Muscle layer of duodenum (tissue), 2 donors: ENCODE measurements around the gene NPAS2.

Experiments
- H3K27ac ChIP-seq: one replicate; pipeline ENCODE4 v1.7.0; 2013; ENCODE audit warnings: mild to moderate bottlenecking, low read length
- H3K27me3 ChIP-seq: one replicate; pipeline ENCODE4 v1.7.0; 2013; ENCODE audit warnings: low read depth, mild to moderate bottlenecking, control low read depth, low read length
- H3K36me3 ChIP-seq, 2 donors: one replicate each; pipeline ENCODE4 v1.7.0; 2013; ENCODE audit warnings: low read length in 2 of 2, control low read depth in 1 of 2, mild to moderate bottlenecking in 1 of 2; ENCODE audit not compliant: insufficient read depth in 2 of 2, control insufficient read depth in 1 of 2
- H3K4me1 ChIP-seq, 2 donors: one replicate each; pipeline ENCODE4 v1.7.0; 2013; ENCODE audit warnings: low read length in 2 of 2, mild to moderate bottlenecking in 2 of 2, control low read depth in 1 of 2, moderate library complexity in 1 of 2; ENCODE audit not compliant: insufficient read depth in 2 of 2, control insufficient read depth in 1 of 2
- H3K4me3 ChIP-seq, 2 donors: one replicate each; pipeline ENCODE4 v1.7.0; 2013; ENCODE audit warnings: low read length in 2 of 2, low read depth in 1 of 2, mild to moderate bottlenecking in 1 of 2
- H3K9me3 ChIP-seq, 2 donors: one replicate each; pipeline ENCODE4 v1.7.0; 2013; ENCODE audit warnings: low read length in 2 of 2, control low read depth in 1 of 2, mild to moderate bottlenecking in 1 of 2; ENCODE audit not compliant: control insufficient read depth in 1 of 2
- donor health status: healthy.

The NPAS2 gene

DNA sequence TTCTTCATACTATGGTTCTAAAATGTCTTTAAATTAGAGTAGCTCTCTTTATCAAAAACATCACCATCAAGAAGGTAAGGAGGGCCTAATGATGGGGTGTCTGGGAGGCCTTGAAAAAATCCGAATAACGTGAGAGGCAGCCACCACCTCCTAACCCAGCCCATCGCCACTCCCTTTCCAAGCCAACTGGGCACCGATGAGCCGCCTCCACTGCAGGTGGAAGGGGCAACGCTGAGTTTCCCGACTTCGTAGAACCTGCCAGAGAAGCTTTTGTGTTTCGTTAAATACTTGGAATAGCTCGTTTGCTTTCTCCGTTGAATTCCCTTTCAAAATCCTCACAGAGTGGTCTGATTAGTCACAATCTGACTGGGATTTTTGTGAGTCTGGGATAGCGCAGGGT lies 160.1 kb downstream of the NPAS2 start:
- no peaks in the 10 kb centered on the region for H3K9me3 ChIP-seq
- H3K4me1 ChIP-seq, result peaks cover 0 to 11% of the 10 kb centered on the region in 2 donors
- peaks cover 4 to 7% of the 10 kb centered on the region in 2 donors for H3K36me3 ChIP-seq
- no peaks in the 10 kb centered on the region for H3K27me3 ChIP-seq
- H3K4me3 ChIP-seq, result no peak overlapping the region
- no peak overlapping the region for H3K27ac ChIP-seq

DNA sequence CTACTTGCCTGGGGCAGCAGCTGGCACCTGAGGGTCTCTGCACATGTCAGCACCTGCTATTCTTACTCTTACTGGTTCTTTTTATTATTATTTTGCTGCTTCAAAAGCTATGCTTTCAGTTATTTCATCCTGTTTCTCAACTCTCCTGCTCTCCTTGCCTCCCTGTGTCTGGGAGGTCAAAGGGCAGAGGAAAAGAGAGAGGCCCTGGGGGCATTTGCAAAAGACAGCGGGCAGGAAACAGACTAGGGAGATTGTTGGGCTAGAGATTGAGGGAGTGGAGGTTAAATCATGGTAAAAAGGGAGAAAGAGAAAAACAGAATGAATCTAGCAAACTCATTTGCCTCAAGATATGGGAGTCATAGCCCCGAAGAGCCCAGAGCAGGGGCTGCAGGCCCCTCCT lies 161.1 kb downstream of the NPAS2 start:
- Histone ChIP-seq H3K9me3 (no peaks in the 10 kb centered on the region), H3K36me3 (peaks cover 0 to 5% of the 10 kb centered on the region in 2 donors)

DNA sequence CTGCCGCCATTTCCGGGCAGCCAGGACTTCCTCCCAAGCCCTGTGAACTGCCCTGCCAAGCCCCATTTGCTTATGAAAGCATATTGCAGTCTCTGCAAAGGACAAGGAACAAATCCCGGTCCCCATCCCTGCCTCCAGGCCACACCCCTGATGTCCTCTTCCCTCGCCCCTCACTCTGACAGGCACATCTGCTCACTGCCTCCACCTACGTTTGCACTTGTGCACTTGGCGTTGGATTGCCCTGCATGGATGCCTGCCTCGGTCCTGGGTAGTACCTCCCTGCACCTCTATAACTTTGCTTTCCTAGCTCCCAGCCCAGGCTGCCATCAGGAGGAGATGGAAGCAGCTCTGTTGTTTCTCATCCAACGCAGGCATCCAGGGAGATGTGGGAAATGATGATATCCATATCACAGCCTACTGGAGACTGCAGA lies 162.5 kb downstream of the NPAS2 start:
- no peaks in the 10 kb centered on the region for H3K27me3 ChIP-seq
- no peaks in the 10 kb centered on the region for H3K9me3 ChIP-seq
- H3K27ac ChIP-seq, result no peak overlapping the region
- H3K36me3 ChIP-seq, result peaks cover 0 to 2% of the 10 kb centered on the region in 2 donors
- H3K4me3 ChIP-seq, result no peak overlapping the region
- peaks cover 0 to 7% of the 10 kb centered on the region in 2 donors for H3K4me1 ChIP-seq

More for the DNA sequence above, 161.1 kb downstream of the NPAS2 start:
- Histone ChIP-seq H3K27ac (no peak overlapping the region), H3K4me1 (peaks cover 0 to 11% of the 10 kb centered on the region in 2 donors), H3K4me3 (no peak overlapping the region), H3K27me3 (no peaks in the 10 kb centered on the region)

DNA sequence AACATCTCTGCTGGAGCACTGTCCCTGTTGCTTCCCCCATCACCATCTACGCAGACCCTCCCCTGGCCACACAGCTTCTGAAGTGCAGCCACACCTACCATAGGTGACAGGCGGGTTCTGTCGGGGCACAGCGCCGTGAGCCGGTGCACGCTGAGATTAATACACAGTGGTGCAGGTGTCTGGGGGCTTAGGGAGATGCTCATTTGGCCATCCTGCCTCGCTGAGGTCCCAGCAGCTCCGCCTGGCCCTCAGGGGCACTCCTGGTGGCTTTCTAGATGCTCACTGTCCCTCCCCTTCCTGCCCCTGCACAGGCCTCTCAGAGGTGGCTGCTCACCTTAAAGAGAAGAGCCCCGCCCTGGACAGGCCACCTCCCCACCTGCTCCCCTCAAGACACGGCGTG lies 163.3 kb downstream of the NPAS2 start:
- peaks cover 0 to 6% of the 10 kb centered on the region in 2 donors for H3K36me3 ChIP-seq
- H3K27me3 ChIP-seq, result no peaks in the 10 kb centered on the region
- H3K4me1 ChIP-seq, result peaks cover 0 to 7% of the 10 kb centered on the region in 2 donors
- H3K4me3 ChIP-seq, result no peak overlapping the region
- H3K9me3 ChIP-seq, result no peaks in the 10 kb centered on the region
- H3K27ac ChIP-seq, result no peak overlapping the region

DNA sequence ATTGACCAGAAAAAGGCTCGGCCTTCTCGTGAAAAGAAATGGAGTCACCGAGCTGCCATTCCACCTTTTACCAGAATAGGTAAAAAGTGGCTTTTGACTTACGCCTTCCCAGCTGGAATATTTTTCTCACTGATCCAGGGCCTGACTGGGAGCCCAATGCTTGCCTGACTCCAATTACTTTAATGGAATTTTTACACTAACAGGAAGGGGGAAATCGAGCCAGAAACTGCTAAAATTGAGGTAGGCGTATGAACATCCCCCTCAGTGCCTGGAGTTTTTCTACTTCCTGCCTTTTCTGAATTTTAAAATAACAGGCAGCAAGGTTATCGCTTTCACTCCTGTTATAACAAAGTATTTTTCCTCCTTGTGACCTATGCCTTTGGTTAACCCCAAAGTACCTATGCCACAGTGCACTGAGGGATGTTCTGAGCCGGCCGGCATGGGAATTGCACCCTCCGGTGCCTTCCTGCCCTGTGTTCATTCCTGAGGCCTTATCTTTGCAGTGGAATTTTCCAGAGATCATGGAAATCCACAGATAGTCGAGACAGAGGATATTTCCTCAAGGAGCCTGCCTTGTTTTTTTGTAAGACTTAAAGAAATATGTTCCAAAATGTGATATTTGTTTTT lies 163.9 kb downstream of the NPAS2 start:
- H3K36me3 ChIP-seq, result peaks cover 0 to 8% of the 10 kb centered on the region in 2 donors
- H3K4me3 ChIP-seq, result no peak overlapping the region
- H3K4me1 ChIP-seq, result peaks cover 0 to 7% of the 10 kb centered on the region in 2 donors
- no peaks in the 10 kb centered on the region for H3K9me3 ChIP-seq
- H3K27me3 ChIP-seq, result no peaks in the 10 kb centered on the region
- H3K27ac ChIP-seq, result peak overlapping the region; percentile 23

DNA sequence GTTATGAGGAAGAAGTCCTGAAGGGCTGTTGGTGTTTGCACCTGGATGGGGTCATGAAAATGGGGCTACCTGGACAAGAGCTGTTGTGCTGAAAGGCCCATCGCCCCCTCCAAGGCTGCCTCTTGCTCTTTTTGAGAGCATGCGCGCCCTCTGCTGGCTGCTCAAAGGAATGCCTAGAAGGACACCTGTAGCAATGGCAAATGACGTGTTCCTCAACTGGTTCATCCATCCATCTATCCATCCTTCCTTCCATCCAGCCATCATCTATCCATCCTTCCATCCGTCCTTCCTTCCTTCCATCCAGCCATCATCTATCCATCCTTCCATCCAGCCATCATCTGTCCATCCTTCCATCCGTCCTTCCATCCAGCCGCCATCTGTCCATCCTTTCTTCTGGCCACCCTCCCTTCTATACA lies 165.0 kb downstream of the NPAS2 start:
- no peaks in the 10 kb centered on the region for H3K27me3 ChIP-seq
- H3K4me1 ChIP-seq, result peaks cover 0 to 7% of the 10 kb centered on the region in 2 donors
- no peak overlapping the region for H3K4me3 ChIP-seq
- no peak overlapping the region for H3K27ac ChIP-seq
- H3K9me3 ChIP-seq, result no peaks in the 10 kb centered on the region
- peaks cover 0 to 8% of the 10 kb centered on the region in 2 donors for H3K36me3 ChIP-seq

DNA sequence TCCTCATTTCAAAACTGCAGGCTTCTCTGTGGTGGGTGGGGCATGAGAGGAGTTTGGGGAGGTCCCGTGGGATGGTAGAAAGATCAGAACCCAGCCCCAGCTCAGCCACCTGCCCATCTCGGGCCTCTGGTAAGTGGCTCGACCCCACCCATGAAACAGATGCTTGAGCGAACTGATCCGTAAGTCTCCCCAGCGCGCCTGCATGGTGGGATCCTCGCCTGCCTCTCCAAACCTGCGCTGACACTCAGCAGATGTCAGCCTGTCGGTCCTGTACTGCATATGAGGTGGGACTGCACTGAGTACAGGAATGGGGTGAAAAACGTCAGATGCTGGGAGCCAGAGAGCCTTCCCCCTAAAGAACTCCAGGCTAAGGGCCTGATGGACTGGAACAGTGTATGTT lies 166.2 kb downstream of the NPAS2 start:
- H3K27me3 ChIP-seq, result no peaks in the 10 kb centered on the region
- H3K9me3 ChIP-seq, result no peaks in the 10 kb centered on the region
- peaks cover 0 to 7% of the 10 kb centered on the region in 2 donors for H3K4me1 ChIP-seq
- no peak overlapping the region for H3K27ac ChIP-seq
- H3K36me3 ChIP-seq, result peaks cover 0 to 8% of the 10 kb centered on the region in 2 donors
- no peak overlapping the region for H3K4me3 ChIP-seq

DNA sequence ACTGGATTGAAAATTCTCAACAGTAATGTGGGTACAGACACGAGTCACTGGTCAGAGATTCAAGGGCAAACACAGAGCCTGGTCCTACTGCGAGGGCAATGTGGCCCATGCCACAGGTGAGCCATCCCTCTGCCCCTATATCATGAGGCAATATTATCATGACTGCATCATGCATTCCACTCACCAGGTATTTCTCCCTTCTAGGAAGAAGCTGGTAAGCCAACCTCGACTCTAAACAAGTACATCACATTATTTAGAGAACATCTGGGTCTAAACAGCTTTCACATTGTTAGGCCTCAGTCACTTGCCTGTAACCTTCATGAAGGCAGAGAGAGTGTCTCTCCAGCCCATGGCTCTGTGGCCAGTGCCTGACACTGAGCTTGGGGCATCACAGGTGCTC lies 167.6 kb downstream of the NPAS2 start:
- no peaks in the 10 kb centered on the region for H3K9me3 ChIP-seq
- no peak overlapping the region for H3K4me3 ChIP-seq
- H3K4me1 ChIP-seq, result peaks cover 0 to 7% of the 10 kb centered on the region in 2 donors
- H3K36me3 ChIP-seq, result peaks cover 6 to 8% of the 10 kb centered on the region in 2 donors
- H3K27me3 ChIP-seq, result no peaks in the 10 kb centered on the region
- no peak overlapping the region for H3K27ac ChIP-seq

DNA sequence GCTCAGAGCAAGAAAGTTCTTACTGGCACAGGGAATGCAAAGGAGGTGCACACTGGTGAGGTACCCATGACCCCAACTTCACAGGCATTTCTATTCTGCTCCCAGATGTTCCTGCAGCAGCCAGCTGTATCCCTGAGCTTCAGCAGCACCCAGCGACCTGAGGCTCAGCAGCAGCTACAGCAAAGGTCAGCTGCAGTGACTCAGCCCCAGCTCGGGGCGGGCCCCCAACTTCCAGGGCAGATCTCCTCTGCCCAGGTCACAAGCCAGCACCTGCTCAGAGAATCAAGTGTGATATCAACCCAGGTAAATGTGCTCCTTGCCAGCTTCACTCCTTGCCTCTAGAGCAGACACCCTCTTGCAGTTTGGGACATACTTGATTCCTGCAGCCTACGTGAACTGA lies 168.0 kb downstream of the NPAS2 start:
- H3K4me3 ChIP-seq, result no peak overlapping the region
- H3K27ac ChIP-seq, result no peak overlapping the region
- peaks cover 6 to 8% of the 10 kb centered on the region in 2 donors for H3K36me3 ChIP-seq
- no peaks in the 10 kb centered on the region for H3K27me3 ChIP-seq
- H3K4me1 ChIP-seq, result peaks cover 0 to 7% of the 10 kb centered on the region in 2 donors
- no peaks in the 10 kb centered on the region for H3K9me3 ChIP-seq

DNA sequence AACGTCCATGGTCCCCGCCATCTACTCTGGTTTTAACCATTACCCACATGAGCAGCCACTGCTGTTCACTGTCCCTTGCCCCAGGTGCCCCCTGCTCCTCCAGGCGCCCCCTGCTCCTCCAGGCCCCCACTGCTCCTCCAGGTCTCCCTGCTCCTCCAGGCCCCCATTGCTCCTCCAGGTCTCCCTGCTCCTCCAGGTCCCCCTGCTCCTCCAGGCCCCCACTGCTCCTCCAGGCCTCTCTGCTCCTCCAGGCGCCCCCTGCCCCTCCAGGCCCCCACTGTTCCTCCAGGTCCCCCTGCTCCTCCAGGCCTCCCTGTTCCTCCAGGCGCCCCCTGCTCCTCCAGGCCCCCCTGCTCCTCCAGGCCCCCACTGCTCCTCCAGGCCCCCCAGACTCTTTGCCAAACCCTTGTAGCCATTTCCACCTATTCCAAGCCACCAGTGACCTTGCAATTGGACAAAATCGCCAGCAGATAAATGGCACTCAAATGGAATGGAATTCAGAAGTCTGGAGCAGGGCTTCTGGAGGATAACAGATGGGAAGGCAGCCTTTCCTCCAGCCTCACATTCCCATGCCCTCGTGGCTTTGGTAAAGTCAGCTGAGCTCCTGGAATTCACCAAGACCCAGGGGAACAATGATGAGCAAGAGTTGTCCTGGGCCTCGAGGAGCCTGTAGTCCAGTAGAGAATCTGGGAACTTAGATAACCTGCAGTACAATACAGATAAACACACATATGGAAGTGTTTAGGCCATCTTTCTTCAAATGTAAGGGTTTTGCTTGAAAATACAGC lies 168.9 kb downstream of the NPAS2 start:
- no peaks in the 10 kb centered on the region for H3K4me1 ChIP-seq
- no peak overlapping the region for H3K4me3 ChIP-seq
- peaks cover 6 to 10% of the 10 kb centered on the region in 2 donors for H3K36me3 ChIP-seq
- H3K9me3 ChIP-seq, result no peaks in the 10 kb centered on the region
- no peaks in the 10 kb centered on the region for H3K27me3 ChIP-seq
- H3K27ac ChIP-seq, result no peak overlapping the region

DNA sequence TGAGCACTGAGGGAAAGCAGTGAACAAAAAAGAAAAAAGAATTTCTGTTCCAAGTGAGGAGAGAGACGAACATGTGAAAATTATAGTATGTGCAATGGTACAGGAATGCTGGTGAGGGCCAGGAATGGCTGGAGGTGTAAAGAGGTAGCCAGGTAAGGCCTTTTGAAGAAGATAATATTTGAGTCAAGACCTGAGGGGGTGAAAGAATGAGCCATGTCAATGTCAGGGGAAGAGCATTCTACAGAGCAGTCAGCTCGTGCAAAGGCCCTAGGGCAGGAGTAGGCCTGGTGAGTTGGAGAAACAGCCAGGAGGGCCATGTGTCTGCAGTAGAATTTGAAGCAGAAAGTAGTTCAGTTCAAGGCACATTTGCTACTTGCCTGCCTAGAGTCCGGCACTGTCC lies 169.7 kb downstream of the NPAS2 start:
- Histone ChIP-seq H3K9me3 (no peaks in the 10 kb centered on the region), H3K4me1 (no peaks in the 10 kb centered on the region), H3K36me3 (peaks cover 12 to 14% of the 10 kb centered on the region in 2 donors)

More for the DNA sequence above, 169.7 kb downstream of the NPAS2 start:
- no peak overlapping the region for H3K4me3 ChIP-seq
- no peak overlapping the region for H3K27ac ChIP-seq
- H3K27me3 ChIP-seq, result no peaks in the 10 kb centered on the region
